OCI-LY1 (cell line): ENCODE results near the gene NODAL.

Experiments
- EZH2 ChIP-seq: fragments of 200-600 bp; sonication (generic), shearing (Covaris generic); IDR thresholded peaks from 2 replicates; pipeline ENCODE4 v1.8.0; 2017; ENCODE audit warnings: borderline replicate concordance, mixed run types, mild to moderate bottlenecking, antibody characterized with exemption, low read length, moderate library complexity, mixed read lengths
- TF ChIP-seq, protein P1 (sequence below): fragments of 200-600 bp; sonication (generic), shearing (Covaris generic); IDR thresholded peaks from 2 replicates; pipeline ENCODE4 v1.5.1; 2017; ENCODE audit warnings: mild to moderate bottlenecking, antibody characterized with exemption, low read length, moderate library complexity, mixed read lengths

DNA sequence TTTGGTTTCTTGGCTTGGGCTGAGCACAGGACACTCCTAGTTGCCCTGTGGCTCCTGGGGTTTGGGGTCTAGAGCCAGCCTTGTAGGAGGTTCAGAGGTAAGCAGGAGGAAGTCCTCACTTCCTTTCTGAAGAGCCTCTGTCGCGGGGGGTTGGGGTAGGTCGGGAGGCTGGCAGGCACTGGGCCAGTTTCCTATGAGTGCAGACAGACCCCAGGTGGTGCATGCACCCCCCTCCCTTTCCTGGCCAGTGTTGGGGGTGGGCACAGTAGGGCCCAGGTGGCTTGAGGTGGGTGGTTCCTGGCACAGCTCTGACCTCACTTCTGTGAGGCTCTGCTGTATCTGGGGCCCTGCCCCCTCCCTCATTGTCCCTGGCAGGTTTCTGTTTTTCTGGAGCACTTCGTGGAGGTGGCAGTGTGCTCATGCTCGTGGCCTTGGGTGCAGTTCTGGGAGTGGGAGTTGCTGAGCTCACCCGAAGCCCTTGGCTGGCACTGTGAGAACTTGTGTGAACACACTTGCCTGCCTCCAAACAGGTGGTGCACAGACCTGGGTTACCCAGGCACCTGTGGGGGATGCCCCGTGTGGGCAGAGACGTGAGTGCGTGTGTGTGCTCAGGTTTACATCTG lies 38.9 kb upstream of the NODAL start:
- TF ChIP-seq, protein P1, sequence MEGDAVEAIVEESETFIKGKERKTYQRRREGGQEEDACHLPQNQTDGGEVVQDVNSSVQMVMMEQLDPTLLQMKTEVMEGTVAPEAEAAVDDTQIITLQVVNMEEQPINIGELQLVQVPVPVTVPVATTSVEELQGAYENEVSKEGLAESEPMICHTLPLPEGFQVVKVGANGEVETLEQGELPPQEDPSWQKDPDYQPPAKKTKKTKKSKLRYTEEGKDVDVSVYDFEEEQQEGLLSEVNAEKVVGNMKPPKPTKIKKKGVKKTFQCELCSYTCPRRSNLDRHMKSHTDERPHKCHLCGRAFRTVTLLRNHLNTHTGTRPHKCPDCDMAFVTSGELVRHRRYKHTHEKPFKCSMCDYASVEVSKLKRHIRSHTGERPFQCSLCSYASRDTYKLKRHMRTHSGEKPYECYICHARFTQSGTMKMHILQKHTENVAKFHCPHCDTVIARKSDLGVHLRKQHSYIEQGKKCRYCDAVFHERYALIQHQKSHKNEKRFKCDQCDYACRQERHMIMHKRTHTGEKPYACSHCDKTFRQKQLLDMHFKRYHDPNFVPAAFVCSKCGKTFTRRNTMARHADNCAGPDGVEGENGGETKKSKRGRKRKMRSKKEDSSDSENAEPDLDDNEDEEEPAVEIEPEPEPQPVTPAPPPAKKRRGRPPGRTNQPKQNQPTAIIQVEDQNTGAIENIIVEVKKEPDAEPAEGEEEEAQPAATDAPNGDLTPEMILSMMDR = no peak
- TF ChIP-seq EZH2 = no peak
